C4-2B (cell line): ENCODE results near the gene POLR2H.

ENCODE experiments used
- ZFX ChIP-seq: fragments of 450-650 bp; IDR thresholded peaks from 2 replicates; pipeline ENCODE4 v1.6.1; 2017
- TF ChIP-seq, protein P1 (sequence below): fragments of 450-650 bp; conservative IDR thresholded peaks from 2 replicates; pipeline ENCODE4 v1.5.1; 2017; ENCODE audit warnings: mild to moderate bottlenecking

DNA sequence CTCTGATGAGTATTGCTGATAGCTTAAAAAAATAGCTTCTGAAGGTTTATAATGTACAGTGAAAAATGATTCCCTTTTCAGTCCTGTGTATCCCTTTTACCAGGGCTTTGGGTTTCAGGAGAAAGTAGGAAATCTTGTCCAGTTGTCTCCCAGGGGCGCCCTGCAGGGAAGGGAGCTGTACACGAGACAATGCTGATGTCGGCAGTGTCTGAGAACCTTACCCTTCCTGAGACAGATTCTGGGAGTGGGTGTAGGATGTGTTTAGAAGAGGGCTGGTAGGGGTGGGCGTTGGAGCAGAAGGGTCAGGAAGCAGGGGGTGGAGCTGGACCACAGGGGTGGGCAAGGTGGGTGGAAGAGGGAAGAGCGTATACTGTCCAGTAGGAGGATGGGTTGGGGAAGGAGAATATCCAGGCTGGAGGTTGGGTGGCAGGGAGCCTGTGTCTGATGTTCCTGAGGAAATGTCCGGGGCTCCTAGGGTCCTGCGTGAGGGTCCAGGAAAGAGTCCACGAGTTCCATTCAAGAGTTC, 10.8 kb downstream of the POLR2H start:
- TF ChIP-seq, protein P1, sequence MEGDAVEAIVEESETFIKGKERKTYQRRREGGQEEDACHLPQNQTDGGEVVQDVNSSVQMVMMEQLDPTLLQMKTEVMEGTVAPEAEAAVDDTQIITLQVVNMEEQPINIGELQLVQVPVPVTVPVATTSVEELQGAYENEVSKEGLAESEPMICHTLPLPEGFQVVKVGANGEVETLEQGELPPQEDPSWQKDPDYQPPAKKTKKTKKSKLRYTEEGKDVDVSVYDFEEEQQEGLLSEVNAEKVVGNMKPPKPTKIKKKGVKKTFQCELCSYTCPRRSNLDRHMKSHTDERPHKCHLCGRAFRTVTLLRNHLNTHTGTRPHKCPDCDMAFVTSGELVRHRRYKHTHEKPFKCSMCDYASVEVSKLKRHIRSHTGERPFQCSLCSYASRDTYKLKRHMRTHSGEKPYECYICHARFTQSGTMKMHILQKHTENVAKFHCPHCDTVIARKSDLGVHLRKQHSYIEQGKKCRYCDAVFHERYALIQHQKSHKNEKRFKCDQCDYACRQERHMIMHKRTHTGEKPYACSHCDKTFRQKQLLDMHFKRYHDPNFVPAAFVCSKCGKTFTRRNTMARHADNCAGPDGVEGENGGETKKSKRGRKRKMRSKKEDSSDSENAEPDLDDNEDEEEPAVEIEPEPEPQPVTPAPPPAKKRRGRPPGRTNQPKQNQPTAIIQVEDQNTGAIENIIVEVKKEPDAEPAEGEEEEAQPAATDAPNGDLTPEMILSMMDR = no peak
- TF ChIP-seq ZFX = no peak
